Mammary epithelial cell (primary cell): ENCODE measurements around the gene IL32.

Experiments used
- EZH2 ChIP-seq: IDR thresholded peaks from 2 replicates; pipeline ENCODE4 v1.6.1; 2012; ENCODE audit warnings: low read length, inconsistent platforms, borderline replicate concordance
- TF ChIP-seq, protein P1 (sequence below), 2 donors: IDR thresholded peaks in 1 of 2; conservative IDR thresholded peaks in 1 of 2; 2 replicates each; pipeline ENCODE4 v1.5.1; 2011 to 2012; ENCODE audit warnings: inconsistent platforms in 2 of 2, low read length in 2 of 2, mild to moderate bottlenecking in 2 of 2, control low read depth in 1 of 2, low read depth in 1 of 2; ENCODE audit not compliant: insufficient read depth in 1 of 2; ENCODE audit errors: extremely low read depth in 1 of 2

- TF ChIP-seq, protein P1, sequence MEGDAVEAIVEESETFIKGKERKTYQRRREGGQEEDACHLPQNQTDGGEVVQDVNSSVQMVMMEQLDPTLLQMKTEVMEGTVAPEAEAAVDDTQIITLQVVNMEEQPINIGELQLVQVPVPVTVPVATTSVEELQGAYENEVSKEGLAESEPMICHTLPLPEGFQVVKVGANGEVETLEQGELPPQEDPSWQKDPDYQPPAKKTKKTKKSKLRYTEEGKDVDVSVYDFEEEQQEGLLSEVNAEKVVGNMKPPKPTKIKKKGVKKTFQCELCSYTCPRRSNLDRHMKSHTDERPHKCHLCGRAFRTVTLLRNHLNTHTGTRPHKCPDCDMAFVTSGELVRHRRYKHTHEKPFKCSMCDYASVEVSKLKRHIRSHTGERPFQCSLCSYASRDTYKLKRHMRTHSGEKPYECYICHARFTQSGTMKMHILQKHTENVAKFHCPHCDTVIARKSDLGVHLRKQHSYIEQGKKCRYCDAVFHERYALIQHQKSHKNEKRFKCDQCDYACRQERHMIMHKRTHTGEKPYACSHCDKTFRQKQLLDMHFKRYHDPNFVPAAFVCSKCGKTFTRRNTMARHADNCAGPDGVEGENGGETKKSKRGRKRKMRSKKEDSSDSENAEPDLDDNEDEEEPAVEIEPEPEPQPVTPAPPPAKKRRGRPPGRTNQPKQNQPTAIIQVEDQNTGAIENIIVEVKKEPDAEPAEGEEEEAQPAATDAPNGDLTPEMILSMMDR (conservative IDR thresholded peaks at IDR 0.05 in 1 of 2, IDR thresholded peaks at IDR 0.05 in 1 of 2; ENCODE audit: extremely low read depth in 1 of 2, insufficient read depth in 1 of 2, low read depth in 1 of 2, low read length in 2 of 2), result no peak
- no peak for TF ChIP-seq EZH2
Observed at GRCh38 chr16:3020604-3021448, 44.6 kb upstream of the IL32 start.
